ENCODE data around the gene NDUFB4. TPM values are rescaled to one million over a fixed set of nuclear protein-coding genes. Genes with fewer than 3 reads are reported as not detected.

NDUFB4 gene
- total RNA-seq, 6 experiments from 2014 or later: 69.3 to 98.9 (median 77.5) TPM

GRCh38 chr3:120623727-120624093 is 27.6 kb downstream of the NDUFB4 start:
- Histone ChIP-seq H3K36me3 (peaks cover 0 to 20% (median 10%) of the 10 kb centered on the region in 4 donors), H3K9me3 (no peaks in the 10 kb centered on the region), H3K4me3 (no peak overlapping the region), H3K27me3 (no peaks in the 10 kb centered on the region), H3K4me1 (no peaks in the 10 kb centered on the region), H3K27ac (no peak overlapping the region)
- TF ChIP-seq CTCF (IDR thresholded peaks at IDR 0.05) (no peak), POLR2A (IDR thresholded peaks at IDR 0.05) (no peak)
- no peak for DNase-seq
- ATAC-seq: no peak
- intact Hi-C loops (cut with DNase I): no loop called here

GRCh38 chr3:120625159-120625586 is 29.0 kb downstream of the NDUFB4 start:
- H3K27ac ChIP-seq: no peak overlapping the region
- H3K27me3 ChIP-seq: no peaks in the 10 kb centered on the region
- ATAC-seq (peak; percentile 65 to 76 (median 71)), DNase-seq (peak in 2 of 3 donors; percentile 17 to 60)
- H3K4me1 ChIP-seq: no peaks in the 10 kb centered on the region
- H3K4me3 ChIP-seq: no peak overlapping the region
- TF ChIP-seq CTCF (IDR thresholded peaks at IDR 0.05) (no peak), POLR2A (IDR thresholded peaks at IDR 0.05) (peak; percentile 28)
- peaks cover 0 to 35% (median 12%) of the 10 kb centered on the region in 4 donors for H3K36me3 ChIP-seq
- no peaks in the 10 kb centered on the region for H3K9me3 ChIP-seq
- intact Hi-C loops (cut with DNase I): no loop called here

- Histone ChIP-seq H3K27ac (no peak overlapping the region), H3K4me1 (peaks cover 0 to 16% (median 0%) of the 10 kb centered on the region in 4 donors), H3K9me3 (no peaks in the 10 kb centered on the region), H3K4me3 (no peak overlapping the region), H3K36me3 (peaks cover 0 to 56% (median 12%) of the 10 kb centered on the region in 4 donors), H3K27me3 (no peaks in the 10 kb centered on the region)
- TF ChIP-seq POLR2A (IDR thresholded peaks at IDR 0.05) (peak; percentile 30), CTCF (IDR thresholded peaks at IDR 0.05) (no peak)
- 40% methylated on average over 1 of the region's 1 CpG for WGBS (ENCODE audit: insufficient coverage, low coverage, low lambda C conversion rate, missing lambda C conversion rate)
- ATAC-seq: peak in 1 of 4 donors; percentile 18
- no peak for DNase-seq
- intact Hi-C loops (cut with DNase I): no loop called here
Measured at GRCh38 chr3:120634539-120634938, 38.4 kb downstream of the NDUFB4 start.

GRCh38 chr3:120636795-120637401 is 40.8 kb downstream of the NDUFB4 start:
- ATAC-seq (peak; percentile 56 to 80 (median 74)), DNase-seq (no peak)
- Histone ChIP-seq H3K4me3 (no peak overlapping the region), H3K27ac (peak overlapping the region; percentile 27 to 75 (median 28)), H3K27me3 (no peaks in the 10 kb centered on the region), H3K9me3 (no peaks in the 10 kb centered on the region), H3K36me3 (peaks cover 0 to 69% (median 18%) of the 10 kb centered on the region in 4 donors), H3K4me1 (peaks cover 0 to 18% (median 0%) of the 10 kb centered on the region in 4 donors)
- TF ChIP-seq POLR2A (IDR thresholded peaks at IDR 0.05): no peak
- TF ChIP-seq CTCF (IDR thresholded peaks at IDR 0.05): no peak
- WGBS (ENCODE audit: insufficient coverage, low coverage, low lambda C conversion rate, missing lambda C conversion rate): 31% methylated on average over 2 of the region's 2 CpGs
- intact Hi-C loops (cut with DNase I): no loop called here

Data from right lobe of liver (tissue), 6 donors.